GM19043 (cell line): Measurements from ENCODE around the gene ACP3.
"Not testable (repeated sequence)": the region's sequence is repeated elsewhere in the genome, so short reads cannot be mapped to it uniquely, and the experiment has no call there.

Experiments
- ATAC-seq: cut with Tn5 transposase; IDR thresholded peaks from one replicate; pipeline ENCODE4 v1.9.1; 2021; ENCODE audit warnings: low read depth; ENCODE audit not compliant: unreplicated experiment

The ACP3 gene

GRCh38 chr3:132317229-132317948 is at the start of gene ACP3:
Gene ACP3, plus strand, starts transcription at chr3:132317407. Its CDS starts 50 bp downstream, at chr3:132317457.
- ATAC-seq = peak; percentile 83

- no peak for ATAC-seq
Observed at GRCh38 chr3:132268956-132269355, 48.3 kb upstream of the ACP3 start.

GRCh38 chr3:132273036-132273435 is 44.2 kb upstream of the ACP3 start:
- ATAC-seq = no peak

- ATAC-seq = no peak
Observed at GRCh38 chr3:132276228-132276906, 40.8 kb upstream of the ACP3 start.

GRCh38 chr3:132279030-132279429 is 38.2 kb upstream of the ACP3 start:
- ATAC-seq = no peak

GRCh38 chr3:132283440-132283839 is 33.8 kb upstream of the ACP3 start:
- ATAC-seq = peak; percentile 74

- ATAC-seq = no peak
Observed at GRCh38 chr3:132283916-132284405, 33.2 kb upstream of the ACP3 start.

- no peak for ATAC-seq
Observed at GRCh38 chr3:132284781-132285619, 32.2 kb upstream of the ACP3 start.

- ATAC-seq = no peak
Observed at GRCh38 chr3:132285620-132285945, 31.6 kb upstream of the ACP3 start.

- ATAC-seq = no peak
Observed at GRCh38 chr3:132286035-132286434, 31.2 kb upstream of the ACP3 start.

- ATAC-seq = no peak
Observed at GRCh38 chr3:132288357-132288756, 28.9 kb upstream of the ACP3 start.

GRCh38 chr3:132289316-132289715 is 27.9 kb upstream of the ACP3 start:
- no peak for ATAC-seq

- no peak for ATAC-seq
Observed at GRCh38 chr3:132290833-132291232, 26.4 kb upstream of the ACP3 start.

GRCh38 chr3:132292042-132292441 is 25.2 kb upstream of the ACP3 start:
- no peak for ATAC-seq

GRCh38 chr3:132293251-132293650 is 24.0 kb upstream of the ACP3 start:
- no peak for ATAC-seq

- no peak for ATAC-seq
Observed at GRCh38 chr3:132294906-132295305, 22.3 kb upstream of the ACP3 start.

- not testable (repeated sequence) for ATAC-seq
Observed at GRCh38 chr3:132303336-132304201, 13.6 kb upstream of the ACP3 start.

GRCh38 chr3:132304351-132304750 is 12.9 kb upstream of the ACP3 start:
- not testable (repeated sequence) for ATAC-seq

GRCh38 chr3:132310057-132310456 is 7.2 kb upstream of the ACP3 start:
- ATAC-seq = not testable (repeated sequence)

- no peak for ATAC-seq
Observed at GRCh38 chr3:132311316-132311715, 5.9 kb upstream of the ACP3 start.
